Cardiac atrium fibroblast (primary cell): ENCODE data around the gene INPP5F. TPM values are rescaled to one million over a fixed set of nuclear protein-coding genes. Genes with fewer than 3 reads are reported as not detected.

ENCODE experiments used
- total RNA-seq: library from RNA; depleted of rRNA; stranded (reverse); fragments of >200 nt; gene quantifications from 2 replicates; pipeline ENCODE4 v1.2.3, GENCODE V29; 2015

Gene INPP5F
- 6.5 and 9.4 TPM in 2 replicates for total RNA-seq

GRCh38 chr10:119725828-119726675 is at the start of gene INPP5F:
INPP5F (plus strand) TSS chr10:119726050; CDS start chr10:119726263, 213 bp downstream.

GRCh38 chr10:119872610-119872859 is 146.7 kb downstream of the INPP5F start, which contains the start of gene MCMBP:
MCMBP (minus strand) TSS chr10:119872843; CDS start chr10:119872584, 259 bp downstream.

Other genes starting within 250 kb of the INPP5F start
- 38.5 and 41.6 TPM in 2 replicates for gene RGS10, start 183.3 kb upstream of the INPP5F start, total RNA-seq
- 29.3 and 42.4 TPM in 2 replicates for gene TIAL1, start 129.1 kb upstream of the INPP5F start, total RNA-seq
- gene BAG3, start 74.7 kb upstream of the INPP5F start, total RNA-seq, result 46.9 and 61.6 TPM in 2 replicates
- gene MCMBP, start 146.8 kb downstream of the INPP5F start, total RNA-seq, result 50.9 and 51.7 TPM in 2 replicates
- 18.4 and 25.3 TPM in 2 replicates for gene SEC23IP, start 166.7 kb downstream of the INPP5F start, total RNA-seq